HEK293T (cell line): Measurements from ENCODE around the gene AXDND1.
"Not testable (repeated sequence)": the region's sequence is repeated elsewhere in the genome, so short reads cannot be mapped to it uniquely, and the experiment has no call there.

ENCODE experiments used
- CTCF ChIA-PET: fragments of 350-600 bp; formaldehyde crosslinking; extraction: SDS; loops from one replicate; lab custom pipeline; 2021; ENCODE audit warnings: antibody characterized with exemption, inconsistent platforms; lab: Yijun Ruan, JAX
- POLR2A ChIA-PET: fragments of 350-600 bp; formaldehyde crosslinking; extraction: SDS; loops from one replicate; lab custom pipeline; 2020; ENCODE audit warnings: antibody characterized with exemption, inconsistent platforms; lab: Yijun Ruan, JAX
- DNase-seq: peaks from one replicate; pipeline ENCODE4 v3.0.0; 2012; ENCODE audit warnings: mixed read lengths; ENCODE audit errors: extremely low spot score
- ARNT ChIP-seq: fragments of 450-650 bp; IDR thresholded peaks from 2 replicates; pipeline ENCODE4 v1.6.1; 2017; ENCODE audit warnings: mild to moderate bottlenecking
- BHLHE40 ChIP-seq: fragments of 450-650 bp; IDR thresholded peaks from 2 replicates; pipeline ENCODE4 v1.6.1; 2016; ENCODE audit warnings: mild to moderate bottlenecking, moderate library complexity, borderline replicate concordance
- CTBP1 ChIP-seq: fragments of 450-650 bp; IDR thresholded peaks from 2 replicates; pipeline ENCODE4 v1.6.1; 2016; ENCODE audit warnings: borderline replicate concordance
- ELF4 ChIP-seq: fragments of 450-650 bp; IDR thresholded peaks from 2 replicates; pipeline ENCODE4 v1.6.1; 2017; ENCODE audit warnings: antibody characterized with exemption
- FOXA1 ChIP-seq: fragments of 450-650 bp; IDR thresholded peaks from 2 replicates; pipeline ENCODE4 v1.6.1; 2016; ENCODE audit warnings: mild to moderate bottlenecking
- FOXK2 ChIP-seq: fragments of 450-650 bp; IDR thresholded peaks from 2 replicates; pipeline ENCODE4 v1.6.1; 2016; ENCODE audit warnings: mild to moderate bottlenecking
- FOXM1 ChIP-seq: fragments of 450-650 bp; IDR thresholded peaks from 2 replicates; pipeline ENCODE4 v1.6.1; 2017; ENCODE audit warnings: mild to moderate bottlenecking, borderline replicate concordance
- HDGF ChIP-seq: fragments of 450-650 bp; IDR thresholded peaks from 2 replicates; pipeline ENCODE4 v1.6.1; 2017; ENCODE audit warnings: antibody characterized with exemption, borderline replicate concordance
- L3MBTL2 ChIP-seq: fragments of 450-650 bp; conservative IDR thresholded peaks from 2 replicates; pipeline ENCODE4 v1.6.1; 2016; ENCODE audit warnings: mild to moderate bottlenecking
- LEF1 ChIP-seq: fragments of 450-650 bp; IDR thresholded peaks from 2 replicates; pipeline ENCODE4 v1.6.1; 2017; ENCODE audit warnings: mild to moderate bottlenecking, borderline replicate concordance
- NFRKB ChIP-seq: fragments of 450-650 bp; IDR thresholded peaks from 2 replicates; pipeline ENCODE4 v1.6.1; 2016; ENCODE audit warnings: mild to moderate bottlenecking, moderate library complexity
- PKNOX1 ChIP-seq: fragments of 450-650 bp; IDR thresholded peaks from 2 replicates; pipeline ENCODE4 v1.6.1; 2016
- SP1 ChIP-seq: fragments of 450-650 bp; IDR thresholded peaks from 2 replicates; pipeline ENCODE4 v1.6.1; 2017
- SUZ12 ChIP-seq: fragments of 450-650 bp; IDR thresholded peaks from 2 replicates; pipeline ENCODE4 v1.6.1; 2016; ENCODE audit warnings: mild to moderate bottlenecking
- TARDBP ChIP-seq: fragments of 450-650 bp; IDR thresholded peaks from 2 replicates; pipeline ENCODE4 v1.6.1; 2016
- ZNF384 ChIP-seq: fragments of 450-650 bp; IDR thresholded peaks from 2 replicates; pipeline ENCODE4 v1.6.1; 2016

AXDND1 gene

DNA sequence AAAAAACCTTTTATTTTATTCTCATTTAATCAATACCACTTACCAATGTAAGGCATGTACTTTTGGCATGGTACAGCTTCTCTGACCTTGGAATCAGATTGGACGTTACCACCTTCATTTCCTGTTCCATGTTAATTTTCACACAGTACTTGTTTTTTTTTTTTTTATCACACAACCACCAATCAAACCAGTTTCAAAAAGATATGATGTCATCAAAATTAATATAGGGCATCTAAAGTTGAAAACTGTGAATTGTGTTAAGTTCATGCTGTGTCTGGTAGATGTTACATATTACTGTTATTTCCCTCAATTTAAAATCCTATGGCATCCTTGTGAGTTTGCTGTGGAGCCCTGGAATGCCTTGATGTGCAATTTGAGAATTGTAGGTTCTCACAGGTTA lies 124.8 kb downstream of the AXDND1 start:
- DNase-seq, result no peak
- ChIA-PET POLR2A (no interaction called here), CTCF (no interaction called here)
- TF ChIP-seq ZNF384 (no peak), FOXK2 (no peak), LEF1 (no peak), TARDBP (no peak), SP1 (no peak), NFRKB (no peak), HDGF (no peak)

- DNase-seq, result no peak
- ChIA-PET CTCF (no interaction called here), POLR2A (no interaction called here)
- TF ChIP-seq NFRKB, result no peak
- TF ChIP-seq BHLHE40, result no peak
- no peak for TF ChIP-seq HDGF
- TF ChIP-seq FOXA1, result no peak
- no peak for TF ChIP-seq ELF4
- TF ChIP-seq ZNF384, result no peak
- no peak for TF ChIP-seq ARNT
These were observed 127.6 kb downstream of the AXDND1 start for GRCh38 chr1:179493323-179493722.

DNA sequence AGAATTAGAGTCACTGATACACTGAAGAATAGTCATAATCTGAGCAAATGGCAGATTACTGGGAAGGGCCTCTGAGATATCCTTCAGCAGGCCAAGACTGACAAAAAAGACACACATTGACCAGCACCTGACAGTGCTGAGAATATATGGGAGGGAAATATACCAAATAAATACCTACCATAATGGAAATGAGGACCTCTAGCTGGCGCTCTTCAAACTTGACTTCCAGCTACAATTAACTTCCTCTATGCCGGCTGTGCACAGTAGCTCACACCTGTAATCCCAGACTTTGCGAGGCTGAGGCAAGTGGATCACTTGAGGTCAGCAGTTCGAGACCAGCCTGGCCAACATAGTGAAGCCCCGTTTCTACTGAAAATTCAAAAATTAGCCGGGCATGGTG lies 140.4 kb downstream of the AXDND1 start:
- DNase-seq, result no peak
- POLR2A ChIA-PET, result no interaction called here
- CTCF ChIA-PET, result no interaction called here
- TF ChIP-seq ARNT (no peak), HDGF (no peak), PKNOX1 (no peak), BHLHE40 (no peak), TARDBP (no peak), FOXM1 (no peak), SP1 (no peak), FOXK2 (no peak), FOXA1 (no peak), CTBP1 (no peak), ELF4 (no peak), LEF1 (no peak), SUZ12 (no peak), L3MBTL2 (no peak), NFRKB (no peak), ZNF384 (no peak)

DNA sequence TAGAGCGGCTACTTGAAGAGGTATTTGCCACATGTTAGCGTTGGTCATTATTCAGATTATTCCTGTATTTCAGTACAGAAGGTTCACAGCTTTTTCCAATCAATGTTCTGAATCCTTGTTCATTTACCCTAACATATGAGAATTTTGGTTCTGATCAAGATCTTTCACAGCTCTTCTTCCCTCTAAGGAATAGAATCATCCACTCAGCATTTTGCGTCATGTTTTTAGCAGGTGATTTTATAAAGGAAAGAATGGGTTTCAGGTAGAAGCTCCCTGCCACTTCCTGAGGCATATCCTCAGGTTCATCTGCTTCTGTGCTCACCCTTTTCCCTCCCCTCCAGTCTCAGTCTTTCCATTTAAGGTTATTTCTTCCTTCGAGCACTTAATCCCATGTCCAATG lies 143.6 kb downstream of the AXDND1 start:
- ChIA-PET CTCF (no interaction called here), POLR2A (no interaction called here)
- DNase-seq, result no peak
- TF ChIP-seq CTBP1, result no peak
- no peak for TF ChIP-seq ELF4
- no peak for TF ChIP-seq ARNT
- no peak for TF ChIP-seq PKNOX1
- no peak for TF ChIP-seq FOXM1
- no peak for TF ChIP-seq BHLHE40

GRCh38 chr1:179510038-179510437 lies 144.3 kb downstream of the AXDND1 start:
- TF ChIP-seq TARDBP (no peak), PKNOX1 (no peak), NFRKB (no peak), CTBP1 (no peak), ZNF384 (no peak), HDGF (no peak), SUZ12 (no peak), FOXK2 (no peak), FOXA1 (no peak), L3MBTL2 (no peak)
- CTCF ChIA-PET, result no interaction called here
- POLR2A ChIA-PET, result no interaction called here
- DNase-seq, result no peak

GRCh38 chr1:179516976-179517705 lies 151.4 kb downstream of the AXDND1 start:
- CTCF ChIA-PET, result no interaction called here
- TF ChIP-seq L3MBTL2, result no peak
- no peak for TF ChIP-seq HDGF
- TF ChIP-seq BHLHE40, result no peak
- no peak for TF ChIP-seq LEF1
- TF ChIP-seq ELF4, result no peak
- POLR2A ChIA-PET, result no interaction called here
- no peak for DNase-seq

DNA sequence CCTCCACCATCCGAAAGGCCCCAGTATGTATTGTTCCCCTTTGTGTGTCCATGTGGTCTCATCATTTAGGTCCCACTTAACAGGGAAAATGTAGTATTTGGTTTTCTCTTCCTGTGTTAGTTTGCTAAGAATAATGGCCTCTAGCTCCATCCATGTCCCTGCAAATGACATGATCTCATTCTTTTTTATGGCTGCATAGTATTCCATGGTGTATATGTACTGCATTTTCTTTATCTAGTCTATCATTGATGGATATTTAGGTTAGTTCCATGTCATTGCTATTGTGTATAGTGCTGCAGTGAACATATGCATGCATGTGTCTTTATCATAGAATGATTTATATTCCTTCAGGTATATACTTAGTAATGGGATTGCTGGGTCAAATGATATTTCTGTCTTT lies 152.8 kb downstream of the AXDND1 start:
- CTCF ChIA-PET, POLR2A ChIA-PET, DNase-seq: not testable (repeated sequence)
